Heart left ventricle (tissue), 13 donors: ENCODE measurements around the gene TRAF3.

Source experiments
- POLR2A ChIP-seq, 2 donors: fragments of 450-650 bp; IDR thresholded peaks; one replicate each; pipeline ENCODE4 v1.6.1; 2017; ENCODE audit warnings: antibody characterized with exemption in 2 of 2, mild to moderate bottlenecking in 2 of 2, moderate library complexity in 2 of 2
- TF ChIP-seq, protein P1 (sequence below), 12 donors: fragments of 200-600 bp; sonication (generic) in 4 of 12; IDR thresholded peaks; one replicate each; pipeline versions ENCODE4 v1.5.0 to v1.8.0; 2018 to 2022; ENCODE audit warnings: antibody characterized with exemption in 12 of 12, mild to moderate bottlenecking in 5 of 12
- donor health status: ischemic (EF 13 %, LVEDD 7.1; RV severe dilation, severe dysfunction).
- donor health status: DM: no; HTN: yes; CAD: no.
- donor health status: DM: no; HTN: no; CAD: no.
- donor health status: ischemic (EF 25% LVEDD 6.9; RV normal size, moderate dysfunction).
- donor health status: ischemic (EF 25% LVEDD 5.7; RV mildly dilated, moderate dysfunction).
- donor health status: ischemic (EF 35%, LVEDD 5.7; RV mildly dilated, moderate dysfunction).
- donor health status: nonischemic (EF 11% LVEDD 7.7; RV severe dilation, severe dysfunction).
- donor health status: DM: yes; HTN: yes; CAD: no.
- donor health status: PGD.
- donor health status: ischemic (EF 29% LVEDD 5.4; RV normal size, mild dysfunction).
- donor health status: nonischemic (EF 23%, LVEDD 6.1; RV moderate dilation, normal function).

DNA sequence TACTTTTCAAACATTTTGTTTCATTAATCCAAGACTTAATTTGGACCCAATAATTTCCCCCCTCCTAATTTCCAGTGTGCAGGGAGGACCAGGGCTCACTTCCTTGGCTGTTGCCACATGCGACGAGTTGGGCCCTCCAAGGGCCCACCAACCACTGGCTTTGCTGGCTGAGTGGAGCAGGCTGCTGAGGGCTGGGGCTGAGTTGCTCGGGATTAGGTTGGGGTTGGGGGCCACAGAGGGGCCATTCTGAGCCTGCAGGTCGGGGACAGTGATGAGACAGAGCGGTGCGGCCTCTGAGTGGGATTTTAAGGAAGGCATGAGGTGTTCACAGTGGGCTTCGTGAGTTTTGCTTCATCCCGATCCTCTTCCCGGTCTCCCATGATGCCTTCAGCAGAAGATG is 6.1 kb upstream of the TRAF3 start:
- TF ChIP-seq, protein P1, sequence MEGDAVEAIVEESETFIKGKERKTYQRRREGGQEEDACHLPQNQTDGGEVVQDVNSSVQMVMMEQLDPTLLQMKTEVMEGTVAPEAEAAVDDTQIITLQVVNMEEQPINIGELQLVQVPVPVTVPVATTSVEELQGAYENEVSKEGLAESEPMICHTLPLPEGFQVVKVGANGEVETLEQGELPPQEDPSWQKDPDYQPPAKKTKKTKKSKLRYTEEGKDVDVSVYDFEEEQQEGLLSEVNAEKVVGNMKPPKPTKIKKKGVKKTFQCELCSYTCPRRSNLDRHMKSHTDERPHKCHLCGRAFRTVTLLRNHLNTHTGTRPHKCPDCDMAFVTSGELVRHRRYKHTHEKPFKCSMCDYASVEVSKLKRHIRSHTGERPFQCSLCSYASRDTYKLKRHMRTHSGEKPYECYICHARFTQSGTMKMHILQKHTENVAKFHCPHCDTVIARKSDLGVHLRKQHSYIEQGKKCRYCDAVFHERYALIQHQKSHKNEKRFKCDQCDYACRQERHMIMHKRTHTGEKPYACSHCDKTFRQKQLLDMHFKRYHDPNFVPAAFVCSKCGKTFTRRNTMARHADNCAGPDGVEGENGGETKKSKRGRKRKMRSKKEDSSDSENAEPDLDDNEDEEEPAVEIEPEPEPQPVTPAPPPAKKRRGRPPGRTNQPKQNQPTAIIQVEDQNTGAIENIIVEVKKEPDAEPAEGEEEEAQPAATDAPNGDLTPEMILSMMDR (IDR thresholded peaks at IDR 0.05) = no peak
- TF ChIP-seq POLR2A (IDR thresholded peaks at IDR 0.05) = no peak
